Measurements from ENCODE around the gene SLBP.

Gene SLBP

DNA sequence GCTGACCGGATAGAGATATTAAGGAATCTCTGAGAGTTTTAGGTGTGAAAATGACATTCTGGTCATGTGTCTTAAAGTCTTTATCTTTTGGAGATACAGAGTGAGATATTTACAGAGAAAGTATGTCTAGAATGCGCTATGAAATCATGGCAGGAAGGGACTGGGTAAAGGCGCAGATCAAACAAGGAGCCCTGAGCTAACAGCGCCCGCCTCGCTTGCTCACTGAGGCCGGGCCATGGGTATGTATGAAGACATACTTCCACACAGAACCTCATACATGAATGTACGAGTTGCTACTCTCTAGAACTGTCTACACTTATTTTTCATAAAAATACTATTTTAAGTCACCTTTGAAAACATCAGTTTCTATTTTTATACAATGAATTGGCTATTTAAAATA is 48.0 kb downstream of the SLBP start:
- TF ChIP-seq TEAD4 (IDR thresholded peaks at IDR 0.05), result no peak
- no peak for TF ChIP-seq ZBTB7A (IDR thresholded peaks at IDR 0.05; ENCODE audit: low read depth)

DNA sequence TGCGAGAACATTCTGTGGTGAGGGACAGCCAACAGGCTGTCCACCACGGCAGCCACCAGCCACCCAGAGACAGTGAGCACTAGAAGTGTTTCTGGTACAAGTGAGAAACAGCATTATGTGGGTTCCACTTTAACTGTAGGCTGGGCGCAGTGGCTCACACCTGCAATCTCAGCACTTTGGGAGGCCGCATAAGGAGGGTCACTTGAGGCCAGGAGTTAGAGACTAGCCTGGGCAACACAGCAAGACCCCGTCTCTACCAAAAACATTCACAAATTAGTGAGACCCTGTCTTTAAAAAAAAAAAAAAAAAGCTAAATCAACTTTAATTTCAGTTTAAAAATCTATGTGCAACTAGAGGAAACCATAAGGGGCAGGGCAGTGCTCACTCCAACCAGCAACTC is 48.6 kb downstream of the SLBP start:
- TF ChIP-seq, protein P1, sequence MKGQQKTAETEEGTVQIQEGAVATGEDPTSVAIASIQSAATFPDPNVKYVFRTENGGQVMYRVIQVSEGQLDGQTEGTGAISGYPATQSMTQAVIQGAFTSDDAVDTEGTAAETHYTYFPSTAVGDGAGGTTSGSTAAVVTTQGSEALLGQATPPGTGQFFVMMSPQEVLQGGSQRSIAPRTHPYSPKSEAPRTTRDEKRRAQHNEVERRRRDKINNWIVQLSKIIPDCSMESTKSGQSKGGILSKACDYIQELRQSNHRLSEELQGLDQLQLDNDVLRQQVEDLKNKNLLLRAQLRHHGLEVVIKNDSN (IDR thresholded peaks at IDR 0.05), result no peak
- TF ChIP-seq, protein P2, sequence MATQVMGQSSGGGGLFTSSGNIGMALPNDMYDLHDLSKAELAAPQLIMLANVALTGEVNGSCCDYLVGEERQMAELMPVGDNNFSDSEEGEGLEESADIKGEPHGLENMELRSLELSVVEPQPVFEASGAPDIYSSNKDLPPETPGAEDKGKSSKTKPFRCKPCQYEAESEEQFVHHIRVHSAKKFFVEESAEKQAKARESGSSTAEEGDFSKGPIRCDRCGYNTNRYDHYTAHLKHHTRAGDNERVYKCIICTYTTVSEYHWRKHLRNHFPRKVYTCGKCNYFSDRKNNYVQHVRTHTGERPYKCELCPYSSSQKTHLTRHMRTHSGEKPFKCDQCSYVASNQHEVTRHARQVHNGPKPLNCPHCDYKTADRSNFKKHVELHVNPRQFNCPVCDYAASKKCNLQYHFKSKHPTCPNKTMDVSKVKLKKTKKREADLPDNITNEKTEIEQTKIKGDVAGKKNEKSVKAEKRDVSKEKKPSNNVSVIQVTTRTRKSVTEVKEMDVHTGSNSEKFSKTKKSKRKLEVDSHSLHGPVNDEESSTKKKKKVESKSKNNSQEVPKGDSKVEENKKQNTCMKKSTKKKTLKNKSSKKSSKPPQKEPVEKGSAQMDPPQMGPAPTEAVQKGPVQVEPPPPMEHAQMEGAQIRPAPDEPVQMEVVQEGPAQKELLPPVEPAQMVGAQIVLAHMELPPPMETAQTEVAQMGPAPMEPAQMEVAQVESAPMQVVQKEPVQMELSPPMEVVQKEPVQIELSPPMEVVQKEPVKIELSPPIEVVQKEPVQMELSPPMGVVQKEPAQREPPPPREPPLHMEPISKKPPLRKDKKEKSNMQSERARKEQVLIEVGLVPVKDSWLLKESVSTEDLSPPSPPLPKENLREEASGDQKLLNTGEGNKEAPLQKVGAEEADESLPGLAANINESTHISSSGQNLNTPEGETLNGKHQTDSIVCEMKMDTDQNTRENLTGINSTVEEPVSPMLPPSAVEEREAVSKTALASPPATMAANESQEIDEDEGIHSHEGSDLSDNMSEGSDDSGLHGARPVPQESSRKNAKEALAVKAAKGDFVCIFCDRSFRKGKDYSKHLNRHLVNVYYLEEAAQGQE (IDR thresholded peaks at IDR 0.05; ENCODE audit: low read depth), result no peak
- TF ChIP-seq RAD21 (IDR thresholded peaks at IDR 0.05; ENCODE audit: low read depth), result no peak
- TF ChIP-seq CEBPB (IDR thresholded peaks at IDR 0.05), result no peak
- TF ChIP-seq EP300 (IDR thresholded peaks at IDR 0.05; ENCODE audit: borderline replicate concordance), result no peak

DNA sequence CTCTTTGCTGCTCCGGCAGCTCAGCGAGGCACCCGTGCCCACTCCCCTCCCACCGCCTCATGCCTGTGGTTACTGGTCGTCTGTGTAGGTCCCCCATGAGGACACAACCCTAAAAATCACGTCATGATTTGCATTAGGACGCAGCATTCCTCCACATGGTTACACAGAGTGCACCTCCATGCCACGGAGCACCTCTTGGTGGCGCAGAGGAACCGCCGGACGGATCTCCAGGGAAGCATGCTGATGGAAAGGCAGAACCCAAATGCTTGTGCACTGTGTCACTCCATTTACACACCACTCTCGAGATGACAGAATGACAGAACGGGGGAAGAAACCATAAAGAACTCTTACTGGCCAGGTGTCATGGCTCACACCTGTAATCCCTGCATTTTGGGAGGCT is 50.4 kb downstream of the SLBP start:
- no peak for TF ChIP-seq EP300 (IDR thresholded peaks at IDR 0.05; ENCODE audit: borderline replicate concordance)
- TF ChIP-seq TAF1 (IDR thresholded peaks at IDR 0.05; ENCODE audit: low read depth), result no peak
- TF ChIP-seq ZBTB7A (IDR thresholded peaks at IDR 0.05; ENCODE audit: low read depth), result no peak
- no peak for TF ChIP-seq TEAD4 (IDR thresholded peaks at IDR 0.05)
- TF ChIP-seq TCF12 (IDR thresholded peaks at IDR 0.05; ENCODE audit: low read depth), result no peak
- TF ChIP-seq NFIC (IDR thresholded peaks at IDR 0.05), result no peak
- no peak for TF ChIP-seq YY1 (IDR thresholded peaks at IDR 0.05; ENCODE audit: low read depth)
- TF ChIP-seq, protein P2 (IDR thresholded peaks at IDR 0.05; ENCODE audit: low read depth), result no peak
- no peak for TF ChIP-seq FOXM1 (IDR thresholded peaks at IDR 0.05; ENCODE audit: borderline replicate concordance, low read depth)
- TF ChIP-seq, protein P1 (IDR thresholded peaks at IDR 0.05), result no peak
- no peak for TF ChIP-seq EGR1 (IDR thresholded peaks at IDR 0.05)
- TF ChIP-seq, protein P3, sequence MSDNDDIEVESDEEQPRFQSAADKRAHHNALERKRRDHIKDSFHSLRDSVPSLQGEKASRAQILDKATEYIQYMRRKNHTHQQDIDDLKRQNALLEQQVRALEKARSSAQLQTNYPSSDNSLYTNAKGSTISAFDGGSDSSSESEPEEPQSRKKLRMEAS (IDR thresholded peaks at IDR 0.05), result no peak
- TF ChIP-seq RAD21 (IDR thresholded peaks at IDR 0.05; ENCODE audit: low read depth), result no peak; the same call in 1 of the 2 replicates
- TF ChIP-seq CREB1 (IDR thresholded peaks at IDR 0.05; ENCODE audit: low read depth), result no peak
- no peak for TF ChIP-seq CEBPB (IDR thresholded peaks at IDR 0.05)

DNA sequence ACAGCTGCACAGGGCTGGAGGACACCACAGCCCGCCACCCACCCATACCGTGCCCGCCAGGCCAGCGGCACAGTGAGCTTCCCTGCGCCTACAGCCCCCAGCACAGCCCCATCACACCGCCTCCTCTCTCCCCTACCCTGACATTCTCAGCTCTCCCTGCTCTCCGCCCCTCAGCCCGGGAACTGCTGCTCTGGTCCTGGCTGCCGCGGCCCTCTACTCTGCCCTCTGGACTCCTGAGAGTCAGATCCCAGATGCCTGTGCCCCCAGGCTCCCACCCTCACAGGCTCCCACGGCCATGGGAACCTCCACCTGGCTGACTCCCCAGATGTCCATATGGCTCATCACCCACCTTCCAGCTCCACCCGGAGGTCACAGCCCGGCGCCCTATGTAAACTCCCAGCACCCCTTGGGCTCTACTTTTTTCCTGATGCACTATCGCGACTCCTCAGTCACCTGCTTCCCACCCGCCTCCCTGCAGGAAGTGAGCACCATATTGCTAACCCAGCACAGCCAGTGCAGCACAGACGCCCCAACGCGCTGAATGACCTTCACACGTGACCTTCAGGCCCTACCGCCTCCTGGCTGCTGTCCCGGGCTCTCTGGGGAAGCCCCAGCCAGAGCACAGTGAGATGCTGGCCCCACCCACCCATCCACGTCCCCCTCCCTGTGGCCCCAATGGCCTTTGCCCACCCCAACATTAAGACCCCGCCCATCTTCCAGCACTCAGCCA is 51.0 kb downstream of the SLBP start:
- no peak for TF ChIP-seq ZBTB7A (IDR thresholded peaks at IDR 0.05; ENCODE audit: low read depth)
- TF ChIP-seq NFIC (IDR thresholded peaks at IDR 0.05), result no peak
- no peak for TF ChIP-seq TAF1 (IDR thresholded peaks at IDR 0.05; ENCODE audit: low read depth)
- no peak for TF ChIP-seq FOXM1 (IDR thresholded peaks at IDR 0.05; ENCODE audit: borderline replicate concordance, low read depth)
- no peak for TF ChIP-seq EP300 (IDR thresholded peaks at IDR 0.05; ENCODE audit: borderline replicate concordance)
- TF ChIP-seq, protein P1 (IDR thresholded peaks at IDR 0.05), result no peak
- TF ChIP-seq YY1 (IDR thresholded peaks at IDR 0.05; ENCODE audit: low read depth), result no peak
- TF ChIP-seq CEBPB (IDR thresholded peaks at IDR 0.05), result no peak
- TF ChIP-seq, protein P3 (IDR thresholded peaks at IDR 0.05), result no peak
- no peak for TF ChIP-seq CREB1 (IDR thresholded peaks at IDR 0.05; ENCODE audit: low read depth)
- no peak for TF ChIP-seq TEAD4 (IDR thresholded peaks at IDR 0.05)
- TF ChIP-seq, protein P2 (IDR thresholded peaks at IDR 0.05; ENCODE audit: low read depth), result no peak
- no peak for TF ChIP-seq RAD21 (IDR thresholded peaks at IDR 0.05; ENCODE audit: low read depth)
- no peak for TF ChIP-seq EGR1 (IDR thresholded peaks at IDR 0.05)
- TF ChIP-seq TCF12 (IDR thresholded peaks at IDR 0.05; ENCODE audit: low read depth), result no peak

Measured in Ishikawa (cell line).